Measurements from ENCODE around the gene CRLF2.
"Not testable (repeated sequence)": the region's sequence is repeated elsewhere in the genome, so short reads cannot be mapped to it uniquely, and the experiment has no call there.

CRLF2 gene

DNA sequence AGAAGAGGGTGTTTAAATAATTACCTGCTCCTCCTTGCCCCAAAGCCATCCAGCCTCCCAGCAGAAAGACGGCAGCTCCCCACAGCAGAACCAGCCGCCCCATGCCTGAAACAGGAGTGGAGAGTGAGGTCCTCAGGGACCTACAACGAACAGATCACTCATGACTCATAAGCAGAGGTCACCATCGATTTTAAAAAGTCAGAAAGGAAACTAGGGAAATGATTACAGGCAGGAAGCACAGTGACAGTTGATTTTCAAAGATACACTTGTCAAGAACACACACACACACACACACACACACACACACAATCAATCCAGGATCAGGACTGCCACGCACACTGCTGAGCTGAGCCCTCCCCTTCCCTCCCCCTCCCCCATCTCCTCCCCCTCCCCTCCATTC lies at the start of gene CRLF2:
TSS of gene CRLF2 (minus strand) at position 118 of the 400 bp plus-strand sequence. CDS start at position 103, 15 bp downstream.
- in situ Hi-C loops (cut with MboI; ENCODE audit: low sequenced_read_pairs), result no loop called here

DNA sequence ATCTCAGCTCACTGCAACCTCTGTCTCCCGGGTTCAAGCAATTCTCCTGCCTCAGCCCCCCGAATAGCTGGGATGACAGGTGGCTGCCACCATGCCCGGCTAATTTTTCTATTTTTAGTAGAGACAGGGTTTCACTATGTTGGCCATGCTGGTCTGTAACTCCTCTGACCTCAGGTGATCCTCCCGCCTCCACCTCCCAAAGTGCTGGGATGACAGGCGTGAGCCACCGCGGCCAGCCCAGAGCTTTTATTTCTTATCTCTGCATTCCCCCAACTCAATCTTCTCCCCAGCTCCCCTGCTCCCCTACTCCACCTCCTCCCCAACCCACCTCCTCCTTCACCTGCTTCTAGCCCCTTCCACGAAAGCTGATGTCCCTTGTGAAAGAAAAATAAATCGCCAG lies 49.3 kb upstream of the CRLF2 start:
- in situ Hi-C loops (cut with MboI; ENCODE audit: low sequenced_read_pairs), result not testable (repeated sequence)

GRCh38 chrX:1261285-1261684 lies 48.8 kb upstream of the CRLF2 start:
- in situ Hi-C loops (cut with MboI; ENCODE audit: low sequenced_read_pairs), result no loop called here

GRCh38 chrX:1252861-1253260 lies 40.4 kb upstream of the CRLF2 start:
- in situ Hi-C loops (cut with MboI; ENCODE audit: low sequenced_read_pairs), result no loop called here

DNA sequence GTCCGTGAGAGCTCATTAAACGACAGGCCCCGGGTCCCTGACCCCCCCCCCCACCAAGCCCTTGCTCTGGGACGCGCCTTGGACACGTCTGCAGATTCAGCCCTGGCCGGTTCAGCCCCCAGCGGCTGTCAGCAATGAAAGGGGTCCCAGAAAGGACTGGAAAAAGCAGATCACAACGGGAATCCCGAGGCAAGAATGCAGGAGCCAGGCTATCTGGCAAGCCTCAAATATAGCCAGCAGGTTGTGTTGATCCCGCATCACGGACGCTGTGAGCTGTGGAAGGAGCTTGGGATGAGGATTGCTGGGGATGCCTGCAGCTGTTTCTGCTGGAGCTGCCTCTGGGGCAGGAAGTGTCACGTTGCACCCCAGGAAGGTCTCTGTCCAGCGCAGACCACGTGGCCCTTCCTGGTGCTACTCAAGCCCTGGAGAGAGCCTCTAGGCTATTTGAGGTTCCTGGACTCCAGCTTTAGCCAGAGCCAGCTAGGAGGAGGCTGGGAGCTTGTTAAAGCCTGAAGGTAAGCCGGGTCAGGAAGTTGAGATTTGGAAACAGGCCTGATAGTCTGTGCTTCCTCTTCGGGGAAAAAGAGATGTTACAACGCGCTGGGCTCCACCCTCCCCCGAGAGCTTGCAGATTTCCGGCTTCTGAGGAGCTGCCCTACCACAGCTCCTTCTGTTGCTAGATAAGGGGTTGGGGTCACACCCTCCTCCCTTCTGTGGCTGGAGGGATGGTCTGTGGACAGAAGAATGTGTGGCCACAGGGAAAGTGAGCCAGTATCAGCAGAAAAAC lies 36.8 kb upstream of the CRLF2 start:
- in situ Hi-C loops (cut with MboI; ENCODE audit: low sequenced_read_pairs), result no loop called here

DNA sequence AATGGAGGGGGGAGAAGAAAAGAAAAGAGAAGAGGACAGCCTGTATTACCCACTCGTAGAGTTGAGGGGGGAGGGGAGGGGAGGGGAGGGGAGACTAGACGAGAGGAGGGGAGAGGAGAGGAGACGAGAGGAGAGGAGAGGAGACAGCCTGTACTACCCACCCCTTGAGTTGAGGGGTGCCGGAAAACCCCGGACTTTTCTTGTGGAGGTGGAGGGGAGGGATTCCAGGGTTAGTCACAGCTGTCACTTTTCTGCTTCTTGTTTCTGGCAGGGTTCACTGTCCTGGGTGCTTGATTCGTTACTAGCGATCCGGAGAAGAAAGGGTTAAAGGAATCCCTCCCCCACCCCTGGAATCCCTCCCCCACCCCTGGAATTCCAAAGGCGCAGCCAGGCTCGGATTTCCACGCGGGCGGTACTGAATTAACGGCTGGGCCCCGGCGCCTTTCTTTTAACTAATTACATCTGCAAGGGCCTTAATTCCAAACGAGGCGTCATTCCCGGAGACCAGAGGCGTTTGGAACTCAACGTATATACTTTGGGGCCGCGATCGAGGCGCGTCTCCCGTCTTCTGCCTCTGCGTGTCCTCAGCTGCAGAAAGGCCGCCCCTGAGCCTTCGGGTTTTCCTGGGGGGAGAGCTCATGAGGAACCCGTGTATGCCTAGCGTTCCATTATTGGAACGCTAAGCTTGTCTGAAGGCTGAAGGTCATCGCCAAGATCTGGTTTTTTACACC lies 36.0 kb upstream of the CRLF2 start:
- in situ Hi-C loops (cut with MboI; ENCODE audit: low sequenced_read_pairs), result no loop called here

DNA sequence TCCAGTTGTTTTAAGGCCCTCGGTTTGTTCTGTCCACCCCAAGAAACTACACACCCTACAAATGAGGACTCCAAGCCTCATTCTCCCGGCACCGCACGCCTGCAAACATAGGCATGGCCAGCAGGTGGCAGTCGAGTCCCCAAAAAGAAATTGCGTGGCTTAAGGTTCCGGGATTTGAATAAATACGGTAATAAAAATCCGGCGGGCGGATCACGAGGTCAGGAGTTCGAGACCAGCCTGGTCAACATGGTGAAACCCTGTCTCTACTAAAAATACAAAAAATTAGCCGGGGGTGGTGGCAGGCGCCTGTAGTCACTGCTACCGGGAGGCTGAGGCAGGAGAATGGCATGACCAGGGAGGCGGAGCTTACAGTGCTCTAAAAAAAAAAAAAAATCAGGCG lies 34.4 kb upstream of the CRLF2 start:
- in situ Hi-C loops (cut with MboI; ENCODE audit: low sequenced_read_pairs), result no loop called here

DNA sequence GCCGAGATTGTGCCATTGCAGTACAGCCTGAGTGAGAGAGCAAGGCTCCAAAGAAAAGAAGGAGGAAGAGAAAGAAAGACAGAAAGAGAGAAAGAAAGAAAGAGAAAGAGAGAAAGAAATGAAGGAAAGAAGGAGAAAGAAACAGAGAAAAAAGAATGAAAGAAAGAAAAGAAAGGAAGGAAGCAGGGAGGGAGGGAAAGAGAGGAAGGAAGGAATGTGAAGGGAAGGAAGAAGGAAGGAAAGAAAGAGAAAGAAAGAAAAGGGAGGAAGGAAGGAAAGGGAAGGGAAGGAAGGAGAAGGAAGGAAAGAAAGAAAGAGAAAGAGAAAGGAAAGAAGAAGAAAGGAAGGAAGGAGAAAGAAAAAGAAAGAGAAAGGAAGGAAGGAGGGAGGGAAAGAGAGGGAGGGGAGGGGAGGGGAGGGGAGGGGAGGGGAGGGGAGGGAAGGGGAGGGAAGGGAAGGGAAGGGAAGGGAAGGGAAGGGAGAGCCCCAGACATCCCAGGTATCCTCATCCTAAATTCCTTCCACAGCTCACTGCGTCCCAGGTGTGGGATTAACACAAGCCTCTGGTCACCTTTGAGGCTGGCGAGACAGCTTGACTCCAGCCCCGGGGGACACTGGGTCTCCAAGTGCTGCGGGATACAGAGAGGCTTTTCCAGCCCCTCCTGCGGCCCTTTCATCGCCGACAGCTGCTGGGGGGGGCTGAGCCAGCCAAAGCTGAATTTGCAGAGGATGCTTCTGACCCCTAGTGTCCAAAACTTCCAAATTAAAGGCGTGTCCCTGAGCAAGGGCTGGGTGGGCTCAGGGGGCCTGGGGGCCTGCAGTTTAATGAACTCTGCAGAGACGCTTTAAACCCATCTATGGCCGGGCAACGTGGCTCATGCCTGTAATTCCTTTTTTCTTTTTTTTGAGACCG lies 32.0 kb upstream of the CRLF2 start:
- in situ Hi-C loops (cut with MboI; ENCODE audit: low sequenced_read_pairs), result no loop called here

GRCh38 chrX:1242891-1243402 lies 30.5 kb upstream of the CRLF2 start:
- in situ Hi-C loops (cut with MboI; ENCODE audit: low sequenced_read_pairs), result no loop called here

DNA sequence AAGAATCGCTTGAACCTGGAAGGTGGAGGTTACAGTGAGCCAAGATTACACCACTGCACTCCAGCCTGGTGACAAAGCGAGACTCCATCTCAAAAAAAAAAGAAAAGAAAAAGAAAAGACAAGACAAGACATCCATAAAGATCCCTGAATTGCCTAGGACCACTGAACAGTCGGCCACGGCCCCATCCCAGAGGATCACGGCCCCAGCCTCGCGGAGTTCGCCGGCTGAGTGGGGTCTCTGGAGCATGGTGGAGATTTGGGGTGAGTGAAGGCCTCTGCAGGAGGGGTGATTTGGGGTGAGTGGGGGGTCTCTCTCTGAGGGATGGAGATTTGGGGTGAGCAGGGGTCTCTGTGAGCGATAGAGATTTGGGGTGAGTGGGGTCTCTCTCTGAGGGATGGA lies 28.1 kb upstream of the CRLF2 start:
- in situ Hi-C loops (cut with MboI; ENCODE audit: low sequenced_read_pairs), result not testable (repeated sequence)

- in situ Hi-C loops (cut with MboI; ENCODE audit: low sequenced_read_pairs), result no loop called here
Observed at GRCh38 chrX:1239681-1240142, 27.3 kb upstream of the CRLF2 start.

GRCh38 chrX:1231850-1232465 lies 19.5 kb upstream of the CRLF2 start:
- in situ Hi-C loops (cut with MboI; ENCODE audit: low sequenced_read_pairs), result no loop called here

GRCh38 chrX:1228101-1228500 lies 15.7 kb upstream of the CRLF2 start:
- in situ Hi-C loops (cut with MboI; ENCODE audit: low sequenced_read_pairs), result not testable (repeated sequence)

DNA sequence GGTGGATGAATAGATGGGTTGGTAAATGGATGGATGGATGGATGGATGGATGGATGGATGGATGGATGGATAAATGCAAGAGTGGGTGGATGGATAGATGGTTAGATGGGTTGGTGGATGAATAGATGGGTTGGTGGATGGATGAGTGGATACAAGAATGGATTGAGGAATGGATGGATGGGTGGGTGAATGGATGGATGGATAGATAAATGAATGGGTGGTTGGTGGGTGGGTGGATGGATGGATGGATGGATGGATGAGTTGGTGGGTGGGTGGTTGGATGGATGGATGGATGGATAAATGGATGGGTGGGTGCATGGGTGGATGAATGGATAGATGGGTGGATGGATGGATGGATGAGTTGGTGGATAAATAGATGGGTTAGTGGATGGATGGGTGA lies 13.8 kb upstream of the CRLF2 start:
- in situ Hi-C loops (cut with MboI; ENCODE audit: low sequenced_read_pairs), result no loop called here

DNA sequence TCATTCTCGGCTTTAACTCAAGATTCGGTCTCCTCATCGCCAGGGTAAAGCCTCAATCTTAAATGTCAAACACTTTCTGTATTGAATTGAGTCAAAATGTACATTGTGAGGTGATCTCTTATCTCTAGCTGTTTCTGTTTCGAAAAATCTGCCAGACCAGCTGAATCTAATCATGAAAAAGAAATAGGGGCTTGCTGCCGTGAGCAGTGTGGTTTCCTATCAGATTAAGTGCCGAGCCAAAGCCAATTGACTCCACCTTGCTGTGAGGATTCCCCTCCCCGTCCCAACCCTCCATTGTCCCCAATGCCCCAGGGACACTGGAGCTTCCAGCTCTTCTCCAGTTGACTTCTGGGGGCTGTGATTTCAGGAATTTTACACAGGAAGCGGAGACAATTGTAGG lies 12.5 kb upstream of the CRLF2 start:
- in situ Hi-C loops (cut with MboI; ENCODE audit: low sequenced_read_pairs), result no loop called here

DNA sequence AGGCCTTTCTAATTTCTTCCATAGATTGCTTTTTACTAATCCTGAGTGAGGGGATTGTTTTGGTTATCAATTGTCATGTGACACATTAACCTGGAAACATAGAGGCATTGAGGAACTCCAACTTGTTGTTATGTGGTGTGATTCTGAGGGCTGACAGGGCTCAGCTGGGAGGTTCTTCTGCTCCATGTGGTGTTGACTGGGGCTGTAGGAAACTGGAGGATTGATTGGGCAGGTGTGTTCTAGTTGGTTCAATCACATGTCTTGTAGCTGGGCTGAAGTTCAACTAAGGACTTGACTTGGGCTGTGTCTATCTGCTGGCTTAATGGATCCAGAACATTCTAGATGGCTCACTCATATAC lies 10.8 kb upstream of the CRLF2 start:
- in situ Hi-C loops (cut with MboI; ENCODE audit: low sequenced_read_pairs), result no loop called here

DNA sequence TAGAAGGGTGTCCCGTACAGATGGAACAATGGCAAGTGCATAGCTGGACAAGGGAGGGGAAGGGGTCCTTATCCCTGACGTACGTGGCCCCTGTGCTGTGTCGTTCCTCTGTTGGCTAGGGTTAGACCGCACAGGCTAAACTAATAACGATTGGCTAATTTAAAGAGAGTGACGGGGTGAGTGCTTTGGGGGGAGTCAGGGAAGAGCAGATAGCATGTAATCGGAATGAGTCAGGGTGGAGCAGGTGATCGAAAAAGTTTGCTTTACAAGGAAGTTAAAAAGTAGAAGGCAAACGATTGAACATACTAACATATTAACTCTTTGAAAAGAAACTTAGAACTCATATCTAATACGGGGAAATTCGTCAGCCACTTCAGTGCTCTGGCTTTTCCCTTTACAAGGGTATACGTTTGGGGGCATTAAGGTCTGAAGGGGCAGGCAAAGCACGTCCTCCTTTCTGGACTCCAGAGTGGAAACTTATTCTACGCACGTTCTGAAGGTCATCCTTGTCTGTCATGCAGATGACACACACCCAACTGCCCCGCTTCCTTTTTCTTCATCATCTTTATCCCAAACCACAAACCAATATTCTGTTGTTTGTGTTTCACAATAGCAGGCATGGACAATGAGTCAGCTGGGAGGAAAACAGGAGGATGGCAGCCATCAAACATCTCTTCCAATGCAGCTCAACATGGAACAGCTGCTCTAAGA lies 10.2 kb upstream of the CRLF2 start:
- in situ Hi-C loops (cut with MboI; ENCODE audit: low sequenced_read_pairs), result no loop called here

DNA sequence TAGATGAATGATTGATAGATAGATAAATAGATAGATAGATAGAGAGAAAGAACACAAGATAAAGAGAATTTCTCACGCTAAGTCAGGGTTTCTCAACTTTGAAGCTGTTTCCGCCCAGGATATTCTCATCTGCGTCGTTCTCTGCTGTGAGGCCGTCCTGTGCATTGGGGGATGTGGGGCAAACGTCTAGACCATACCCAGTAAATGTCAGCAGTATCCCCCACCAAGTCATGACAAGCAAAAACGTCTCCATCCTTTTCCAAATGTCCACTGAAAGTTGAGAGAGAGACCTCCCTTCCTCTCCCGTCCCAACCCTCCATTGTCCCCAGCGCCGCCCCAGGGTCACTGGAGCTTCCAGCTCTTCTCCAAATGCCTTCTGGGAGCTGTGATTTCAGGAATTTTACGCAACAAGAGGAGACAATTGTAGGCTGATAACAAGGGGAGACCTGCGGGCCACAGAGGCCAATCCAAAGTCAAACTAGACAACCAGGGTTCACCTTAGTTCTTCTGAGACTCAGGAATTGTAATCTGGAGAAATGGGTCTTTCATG lies 8.9 kb upstream of the CRLF2 start:
- in situ Hi-C loops (cut with MboI; ENCODE audit: low sequenced_read_pairs), result no loop called here

GRCh38 chrX:1218286-1218685 lies 5.8 kb upstream of the CRLF2 start:
- in situ Hi-C loops (cut with MboI; ENCODE audit: low sequenced_read_pairs), result no loop called here

Data from HL-60/S4 (cell line).